ENCODE measurements around the gene NOX4. TPM values are rescaled to one million over a fixed set of nuclear protein-coding genes. Genes with fewer than 3 reads are reported as not detected.
"Not testable (repeated sequence)": the region's sequence is repeated elsewhere in the genome, so short reads cannot be mapped to it uniquely, and the experiment has no call there.

The NOX4 gene
- polyA plus RNA-seq, 3 donors = not detected

- not testable (repeated sequence) for H3K4me3 ChIP-seq (replicated peaks in 1 of 3; ENCODE audit: low read depth in 2 of 3, low read length in 3 of 3)
Measured at GRCh38 chr11:89369356-89369755, 121.8 kb downstream of the NOX4 start.

GRCh38 chr11:89364856-89365255, 126.3 kb downstream of the NOX4 start:
- H3K9ac ChIP-seq (ENCODE audit: insufficient read depth, low read length, poor library complexity, severe bottlenecking); H3K27me3 ChIP-seq (ENCODE audit: control insufficient read depth in 2 of 2, insufficient read depth in 2 of 2, low read length in 2 of 2); H3K36me3 Mint-ChIP-seq; H3K4me3 ChIP-seq (replicated peaks in 1 of 3; ENCODE audit: low read depth in 2 of 3, low read length in 3 of 3); H3K79me2 ChIP-seq (ENCODE audit: insufficient read depth, low read length); H3K36me3 ChIP-seq (replicated peaks in 1 of 2; ENCODE audit: control insufficient read depth in 1 of 2, insufficient read depth in 2 of 2, low read length in 2 of 2); H2AFZ ChIP-seq (ENCODE audit: insufficient read depth, low read depth, low read length, poor library complexity, severe bottlenecking); H3K27ac Mint-ChIP-seq; H3K4me3 Mint-ChIP-seq; H3K4me1 ChIP-seq (ENCODE audit: control insufficient read depth in 1 of 2, insufficient read depth in 2 of 2, low read length in 2 of 2); H3K9me3 Mint-ChIP-seq; intact Hi-C loops (cut with micrococcal nuclease); H3K27me3 Mint-ChIP-seq (ENCODE audit: low read depth in 3 of 3); DNase-seq; H3K4me1 Mint-ChIP-seq; H3K9me3 ChIP-seq (replicated peaks in 1 of 2; ENCODE audit: control insufficient read depth in 1 of 2, insufficient read depth in 1 of 2, low read length in 2 of 2); H3K4me2 ChIP-seq (replicated peaks; ENCODE audit: extremely low read depth, low read length, poor library complexity, severe bottlenecking); H4K20me1 ChIP-seq (ENCODE audit: insufficient read depth, low read length); H3K27ac ChIP-seq (ENCODE audit: low read depth in 1 of 2, low read length in 2 of 2): not testable (repeated sequence)
- no CpG with 5 or more reads among the region's 2 CpGs for WGBS (ENCODE audit: insufficient coverage)

More at GRCh38 chr11:89369356-89369755, 121.8 kb downstream of the NOX4 start:
- H3K4me3 Mint-ChIP-seq; H3K36me3 Mint-ChIP-seq; H4K20me1 ChIP-seq (ENCODE audit: insufficient read depth, low read length); H3K4me1 Mint-ChIP-seq; H3K9me3 ChIP-seq (replicated peaks in 1 of 2; ENCODE audit: control insufficient read depth in 1 of 2, insufficient read depth in 1 of 2, low read length in 2 of 2); H3K27ac Mint-ChIP-seq; H3K27ac ChIP-seq (ENCODE audit: low read depth in 1 of 2, low read length in 2 of 2); H3K27me3 ChIP-seq (ENCODE audit: control insufficient read depth in 2 of 2, insufficient read depth in 2 of 2, low read length in 2 of 2); H3K36me3 ChIP-seq (replicated peaks in 1 of 2; ENCODE audit: control insufficient read depth in 1 of 2, insufficient read depth in 2 of 2, low read length in 2 of 2); DNase-seq; H3K9ac ChIP-seq (ENCODE audit: insufficient read depth, low read length, poor library complexity, severe bottlenecking); H3K9me3 Mint-ChIP-seq; H3K4me2 ChIP-seq (replicated peaks; ENCODE audit: extremely low read depth, low read length, poor library complexity, severe bottlenecking); H3K4me1 ChIP-seq (ENCODE audit: control insufficient read depth in 1 of 2, insufficient read depth in 2 of 2, low read length in 2 of 2); intact Hi-C loops (cut with micrococcal nuclease); H3K27me3 Mint-ChIP-seq (ENCODE audit: low read depth in 3 of 3); H2AFZ ChIP-seq (ENCODE audit: insufficient read depth, low read depth, low read length, poor library complexity, severe bottlenecking); H3K79me2 ChIP-seq (ENCODE audit: insufficient read depth, low read length): not testable (repeated sequence)
- WGBS (ENCODE audit: insufficient coverage) = no CpG with 5 or more reads among the region's 2 CpGs

- Histone ChIP-seq H3K4me1 (ENCODE audit: control insufficient read depth in 1 of 2, insufficient read depth in 2 of 2, low read length in 2 of 2) (no peaks in the 10 kb centered on the region), H2AFZ (ENCODE audit: insufficient read depth, low read depth, low read length, poor library complexity, severe bottlenecking) (no peak overlapping the region), H3K79me2 (ENCODE audit: insufficient read depth, low read length) (no peaks in the 10 kb centered on the region), H3K27ac (ENCODE audit: low read depth in 1 of 2, low read length in 2 of 2) (no peak overlapping the region), H4K20me1 (ENCODE audit: insufficient read depth, low read length) (no peaks in the 10 kb centered on the region), H3K9ac (ENCODE audit: insufficient read depth, low read length, poor library complexity, severe bottlenecking) (no peak overlapping the region), H3K4me3 (replicated peaks in 1 of 3; ENCODE audit: low read depth in 2 of 3, low read length in 3 of 3) (no peak overlapping the region), H3K9me3 (replicated peaks in 1 of 2; ENCODE audit: control insufficient read depth in 1 of 2, insufficient read depth in 1 of 2, low read length in 2 of 2) (no peaks in the 10 kb centered on the region), H3K4me2 (replicated peaks; ENCODE audit: extremely low read depth, low read length, poor library complexity, severe bottlenecking) (no peak overlapping the region), H3K27me3 (ENCODE audit: control insufficient read depth in 2 of 2, insufficient read depth in 2 of 2, low read length in 2 of 2) (no peaks in the 10 kb centered on the region), H3K36me3 (replicated peaks in 1 of 2; ENCODE audit: control insufficient read depth in 1 of 2, insufficient read depth in 2 of 2, low read length in 2 of 2) (no peaks in the 10 kb centered on the region)
- no peak overlapping the region for H3K4me3 Mint-ChIP-seq
- no peak for TF ChIP-seq CTCF (IDR thresholded peaks at IDR 0.05)
- peaks cover 0 to 1% (median 0%) of the 10 kb centered on the region in 3 donors for H3K27me3 Mint-ChIP-seq (ENCODE audit: low read depth in 3 of 3)
- H3K27ac Mint-ChIP-seq = no peak overlapping the region
- H3K36me3 Mint-ChIP-seq = no peaks in the 10 kb centered on the region
- intact Hi-C loops (cut with micrococcal nuclease) = no loop called here
- H3K4me1 Mint-ChIP-seq = no peaks in the 10 kb centered on the region
- no peak for DNase-seq
- WGBS (ENCODE audit: insufficient coverage) = 85% methylated on average over 2 of the region's 2 CpGs
- no peaks in the 10 kb centered on the region for H3K9me3 Mint-ChIP-seq
Measured at GRCh38 chr11:89361734-89362133, 129.4 kb downstream of the NOX4 start.

GRCh38 chr11:89359208-89359607, 132.0 kb downstream of the NOX4 start:
- H3K4me3 Mint-ChIP-seq; H4K20me1 ChIP-seq (ENCODE audit: insufficient read depth, low read length); H3K9ac ChIP-seq (ENCODE audit: insufficient read depth, low read length, poor library complexity, severe bottlenecking); H3K27me3 Mint-ChIP-seq (ENCODE audit: low read depth in 3 of 3); H3K27me3 ChIP-seq (ENCODE audit: control insufficient read depth in 2 of 2, insufficient read depth in 2 of 2, low read length in 2 of 2); H3K4me3 ChIP-seq (replicated peaks in 1 of 3; ENCODE audit: low read depth in 2 of 3, low read length in 3 of 3); H3K79me2 ChIP-seq (ENCODE audit: insufficient read depth, low read length); H3K36me3 Mint-ChIP-seq; H3K4me1 ChIP-seq (ENCODE audit: control insufficient read depth in 1 of 2, insufficient read depth in 2 of 2, low read length in 2 of 2); H3K36me3 ChIP-seq (replicated peaks in 1 of 2; ENCODE audit: control insufficient read depth in 1 of 2, insufficient read depth in 2 of 2, low read length in 2 of 2); intact Hi-C loops (cut with micrococcal nuclease); H3K4me2 ChIP-seq (replicated peaks; ENCODE audit: extremely low read depth, low read length, poor library complexity, severe bottlenecking); H3K9me3 Mint-ChIP-seq; H2AFZ ChIP-seq (ENCODE audit: insufficient read depth, low read depth, low read length, poor library complexity, severe bottlenecking); H3K4me1 Mint-ChIP-seq; DNase-seq; H3K9me3 ChIP-seq (replicated peaks in 1 of 2; ENCODE audit: control insufficient read depth in 1 of 2, insufficient read depth in 1 of 2, low read length in 2 of 2); H3K27ac Mint-ChIP-seq; H3K27ac ChIP-seq (ENCODE audit: low read depth in 1 of 2, low read length in 2 of 2): not testable (repeated sequence)

All from CD14-positive monocyte (primary cell).